Measurements from ENCODE around the gene PRAMEF2.
"Not testable (repeated sequence)": the region's sequence is repeated elsewhere in the genome, so short reads cannot be mapped to it uniquely, and the experiment has no call there.

The PRAMEF2 gene, protein sequence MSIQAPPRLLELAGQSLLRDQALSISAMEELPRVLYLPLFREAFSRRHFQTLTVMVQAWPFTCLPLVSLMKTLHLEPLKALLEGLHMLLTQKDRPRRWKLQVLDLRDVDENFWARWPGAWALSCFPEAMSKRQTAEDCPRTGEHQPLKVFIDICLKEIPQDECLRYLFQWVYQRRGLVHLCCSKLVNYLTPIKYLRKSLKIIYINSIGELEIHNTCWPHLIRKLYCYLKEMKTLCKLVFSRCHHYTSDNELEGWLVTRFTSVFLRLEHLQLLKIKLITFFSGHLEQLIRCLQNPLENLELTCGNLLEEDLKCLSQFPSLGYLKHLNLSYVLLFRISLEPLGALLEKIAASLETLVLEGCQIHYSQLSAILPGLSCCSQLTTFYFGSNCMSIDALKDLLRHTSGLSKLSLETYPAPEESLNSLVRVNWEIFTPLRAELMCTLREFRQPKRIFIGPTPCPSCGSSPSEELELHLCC

GRCh38 chr1:12856786-12857185 lies at the start of gene PRAMEF2:
Gene PRAMEF2, plus strand, starts transcription at chr1:12857086. Its CDS starts 1,924 bp downstream, at chr1:12859010.
- H3K4me2 ChIP-seq (ENCODE audit: low read length); H3K9me3 ChIP-seq (ENCODE audit: control insufficient read depth, insufficient read depth, low read length); H3K4me1 ChIP-seq (ENCODE audit: control insufficient read depth, low read length); H3F3A ChIP-seq (ENCODE audit: control insufficient read depth, insufficient read depth); H3K27me3 ChIP-seq (ENCODE audit: control insufficient read depth, low read length); H4K20me1 ChIP-seq (ENCODE audit: control insufficient read depth, insufficient read depth, low read depth, low read length); H3K9me2 ChIP-seq (replicated peaks; ENCODE audit: control insufficient read depth, low read length); H3K79me2 ChIP-seq (ENCODE audit: control insufficient read depth, low read length); H3K4me3 ChIP-seq (ENCODE audit: low read length); H3K27ac ChIP-seq (ENCODE audit: low read depth, low read length); H3K36me3 ChIP-seq (ENCODE audit: control insufficient read depth, low read length): not testable (repeated sequence)

DNA sequence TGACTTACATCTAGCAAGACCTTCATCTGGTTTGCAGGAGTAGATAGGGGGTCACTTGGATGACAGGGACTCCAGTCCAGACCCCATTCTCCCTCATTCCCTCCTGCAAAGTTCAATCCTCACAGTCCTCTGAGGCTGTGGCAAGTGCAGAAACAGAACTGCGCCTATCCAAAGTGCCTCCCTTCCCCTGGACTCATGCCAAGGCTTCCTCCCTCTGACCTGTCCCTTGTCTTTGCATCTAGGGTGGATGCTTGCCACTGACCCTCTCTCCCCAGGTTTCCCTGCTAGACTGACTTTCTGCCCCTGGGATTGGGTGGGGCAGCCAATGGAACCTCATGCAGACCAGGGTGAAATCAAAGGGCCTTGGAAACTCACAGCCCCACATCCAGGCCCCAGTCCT lies 47.0 kb upstream of the PRAMEF2 start:
- no peaks in the 10 kb centered on the region for H3K36me3 ChIP-seq (ENCODE audit: control insufficient read depth, low read length)
- H3K4me2 ChIP-seq (ENCODE audit: low read length), result no peak overlapping the region
- H3K9me3 ChIP-seq (ENCODE audit: control insufficient read depth, insufficient read depth, low read length), result no peaks in the 10 kb centered on the region
- no peaks in the 10 kb centered on the region for H4K20me1 ChIP-seq (ENCODE audit: control insufficient read depth, insufficient read depth, low read depth, low read length)
- no peaks in the 10 kb centered on the region for H3K4me1 ChIP-seq (ENCODE audit: control insufficient read depth, low read length)
- H3K27me3 ChIP-seq (ENCODE audit: control insufficient read depth, low read length), result no peaks in the 10 kb centered on the region
- no peaks in the 10 kb centered on the region for H3K79me2 ChIP-seq (ENCODE audit: control insufficient read depth, low read length)
- TF ChIP-seq EZH2phosphoT487 (IDR thresholded peaks at IDR 0.05; ENCODE audit: borderline replicate concordance, low read length), result no peak
- TF ChIP-seq CTCF (IDR thresholded peaks at IDR 0.05; ENCODE audit: low read depth, low read length, poor library complexity, severe bottlenecking), result no peak
- no peaks in the 10 kb centered on the region for H3F3A ChIP-seq (ENCODE audit: control insufficient read depth, insufficient read depth)
- H3K27ac ChIP-seq (ENCODE audit: low read depth, low read length), result no peak overlapping the region
- H3K4me3 ChIP-seq (ENCODE audit: low read length), result no peak overlapping the region
- H3K9me2 ChIP-seq (replicated peaks; ENCODE audit: control insufficient read depth, low read length), result no peaks in the 10 kb centered on the region

GRCh38 chr1:12810691-12811408 lies 46.0 kb upstream of the PRAMEF2 start:
- no peaks in the 10 kb centered on the region for H3K4me1 ChIP-seq (ENCODE audit: control insufficient read depth, low read length)
- H3K9me2 ChIP-seq (replicated peaks; ENCODE audit: control insufficient read depth, low read length), result no peaks in the 10 kb centered on the region
- H3F3A ChIP-seq (ENCODE audit: control insufficient read depth, insufficient read depth), result no peaks in the 10 kb centered on the region
- no peaks in the 10 kb centered on the region for H4K20me1 ChIP-seq (ENCODE audit: control insufficient read depth, insufficient read depth, low read depth, low read length)
- H3K36me3 ChIP-seq (ENCODE audit: control insufficient read depth, low read length), result no peaks in the 10 kb centered on the region
- H3K4me3 ChIP-seq (ENCODE audit: low read length), result no peak overlapping the region
- H3K27ac ChIP-seq (ENCODE audit: low read depth, low read length), result no peak overlapping the region
- no peaks in the 10 kb centered on the region for H3K27me3 ChIP-seq (ENCODE audit: control insufficient read depth, low read length)
- H3K4me2 ChIP-seq (ENCODE audit: low read length), result no peak overlapping the region
- H3K79me2 ChIP-seq (ENCODE audit: control insufficient read depth, low read length), result no peaks in the 10 kb centered on the region
- TF ChIP-seq EZH2phosphoT487 (IDR thresholded peaks at IDR 0.05; ENCODE audit: borderline replicate concordance, low read length) (no peak), CTCF (IDR thresholded peaks at IDR 0.05; ENCODE audit: low read depth, low read length, poor library complexity, severe bottlenecking) (no peak)
- no peaks in the 10 kb centered on the region for H3K9me3 ChIP-seq (ENCODE audit: control insufficient read depth, insufficient read depth, low read length)

DNA sequence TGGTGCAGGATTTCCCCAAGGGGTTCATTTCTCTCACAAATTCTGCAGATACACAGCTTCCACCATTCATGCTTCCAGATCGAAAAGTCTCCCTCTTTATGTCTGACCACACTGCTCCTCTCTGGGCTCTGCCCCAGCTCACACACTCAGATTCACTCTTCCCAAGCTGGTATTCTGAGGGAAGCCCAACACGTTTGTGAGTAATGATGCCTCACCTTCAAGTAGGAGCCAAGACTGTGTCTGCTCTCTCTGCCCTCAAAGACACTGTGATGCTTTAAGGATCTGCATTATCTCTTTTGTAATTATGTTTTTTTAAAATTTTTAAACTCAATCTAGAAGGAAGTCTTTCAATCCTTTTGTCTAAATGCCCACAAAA lies 45.5 kb upstream of the PRAMEF2 start:
- H3K36me3 ChIP-seq (ENCODE audit: control insufficient read depth, low read length), result no peaks in the 10 kb centered on the region
- H3K27ac ChIP-seq (ENCODE audit: low read depth, low read length), result no peak overlapping the region
- H3K27me3 ChIP-seq (ENCODE audit: control insufficient read depth, low read length), result no peaks in the 10 kb centered on the region
- H4K20me1 ChIP-seq (ENCODE audit: control insufficient read depth, insufficient read depth, low read depth, low read length), result no peaks in the 10 kb centered on the region
- no peaks in the 10 kb centered on the region for H3K9me2 ChIP-seq (replicated peaks; ENCODE audit: control insufficient read depth, low read length)
- no peaks in the 10 kb centered on the region for H3K9me3 ChIP-seq (ENCODE audit: control insufficient read depth, insufficient read depth, low read length)
- no peak overlapping the region for H3K4me2 ChIP-seq (ENCODE audit: low read length)
- no peaks in the 10 kb centered on the region for H3F3A ChIP-seq (ENCODE audit: control insufficient read depth, insufficient read depth)
- H3K4me1 ChIP-seq (ENCODE audit: control insufficient read depth, low read length), result no peaks in the 10 kb centered on the region
- no peak overlapping the region for H3K4me3 ChIP-seq (ENCODE audit: low read length)
- TF ChIP-seq EZH2phosphoT487 (IDR thresholded peaks at IDR 0.05; ENCODE audit: borderline replicate concordance, low read length) (no peak), CTCF (IDR thresholded peaks at IDR 0.05; ENCODE audit: low read depth, low read length, poor library complexity, severe bottlenecking) (no peak)
- H3K79me2 ChIP-seq (ENCODE audit: control insufficient read depth, low read length), result no peaks in the 10 kb centered on the region

DNA sequence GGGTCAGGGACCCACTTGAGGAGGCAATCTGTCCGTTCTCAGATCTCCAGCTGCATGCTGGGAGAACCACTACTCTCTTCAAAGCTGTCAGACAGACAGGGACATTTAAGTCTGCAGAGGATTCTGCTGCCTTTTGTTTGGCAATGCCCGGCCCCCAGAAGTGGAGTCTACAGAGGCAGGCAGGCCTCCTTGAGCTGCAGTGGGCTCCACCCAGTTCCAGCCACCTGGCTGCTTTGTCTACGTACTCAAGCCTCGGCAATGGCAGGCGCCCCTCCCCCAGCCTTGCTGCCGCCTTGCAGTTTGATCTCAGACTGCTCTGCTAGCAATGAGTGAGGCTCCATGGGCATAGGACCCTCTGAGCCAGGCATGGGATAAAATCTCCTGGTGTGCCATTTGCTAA lies 37.8 kb upstream of the PRAMEF2 start:
- not testable (repeated sequence) for H3K9me3 ChIP-seq (ENCODE audit: control insufficient read depth, insufficient read depth, low read length); H3K9me2 ChIP-seq (replicated peaks; ENCODE audit: control insufficient read depth, low read length); H3K79me2 ChIP-seq (ENCODE audit: control insufficient read depth, low read length); H3K27ac ChIP-seq (ENCODE audit: low read depth, low read length); H3K4me1 ChIP-seq (ENCODE audit: control insufficient read depth, low read length); H4K20me1 ChIP-seq (ENCODE audit: control insufficient read depth, insufficient read depth, low read depth, low read length); H3K36me3 ChIP-seq (ENCODE audit: control insufficient read depth, low read length); H3K27me3 ChIP-seq (ENCODE audit: control insufficient read depth, low read length); H3K4me3 ChIP-seq (ENCODE audit: low read length); H3F3A ChIP-seq (ENCODE audit: control insufficient read depth, insufficient read depth); H3K4me2 ChIP-seq (ENCODE audit: low read length)
